HFF-Myc (cell line): ENCODE measurements around the gene PNMA6A.
"Not testable (repeated sequence)": the region's sequence is repeated elsewhere in the genome, so short reads cannot be mapped to it uniquely, and the experiment has no call there.

ENCODE experiments used
- DNase-seq: peaks from one replicate; pipeline ENCODE4 v3.0.0-alpha.2; 2011; ENCODE audit warnings: low read depth; ENCODE audit errors: extremely low read depth
- H3K4me3 ChIP-seq: replicated peaks from 2 replicates; pipeline ENCODE4 v1.5.1; 2011; ENCODE audit warnings: low read depth, mild to moderate bottlenecking, control low read depth, low read length
- TF ChIP-seq, protein P1 (sequence below): IDR thresholded peaks from 2 replicates; pipeline ENCODE4 v1.5.1; 2012; ENCODE audit warnings: mild to moderate bottlenecking, low read depth, low read length, control low read depth; ENCODE audit errors: missing control alignments

The PNMA6A gene

DNA sequence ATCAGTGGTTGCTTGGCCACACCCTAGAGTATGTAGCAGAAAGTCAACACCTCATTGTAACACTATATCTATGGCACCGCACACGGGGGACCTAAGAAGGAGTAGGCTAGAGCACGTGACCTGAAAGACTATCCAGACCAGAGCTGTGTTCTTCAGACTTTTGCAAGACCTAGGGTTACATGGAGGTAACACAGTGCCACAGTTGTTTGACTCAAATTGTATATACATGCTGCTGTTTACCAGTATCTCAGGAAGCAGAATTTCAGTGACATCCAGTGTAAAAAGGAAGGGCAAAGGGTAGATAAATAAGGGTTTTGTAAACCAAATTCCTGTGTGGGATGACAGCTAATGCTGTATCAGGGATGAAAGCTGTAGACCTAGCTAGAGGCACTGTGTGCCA lies 30.2 kb downstream of the PNMA6A start:
- DNase-seq = no peak
- TF ChIP-seq, protein P1, sequence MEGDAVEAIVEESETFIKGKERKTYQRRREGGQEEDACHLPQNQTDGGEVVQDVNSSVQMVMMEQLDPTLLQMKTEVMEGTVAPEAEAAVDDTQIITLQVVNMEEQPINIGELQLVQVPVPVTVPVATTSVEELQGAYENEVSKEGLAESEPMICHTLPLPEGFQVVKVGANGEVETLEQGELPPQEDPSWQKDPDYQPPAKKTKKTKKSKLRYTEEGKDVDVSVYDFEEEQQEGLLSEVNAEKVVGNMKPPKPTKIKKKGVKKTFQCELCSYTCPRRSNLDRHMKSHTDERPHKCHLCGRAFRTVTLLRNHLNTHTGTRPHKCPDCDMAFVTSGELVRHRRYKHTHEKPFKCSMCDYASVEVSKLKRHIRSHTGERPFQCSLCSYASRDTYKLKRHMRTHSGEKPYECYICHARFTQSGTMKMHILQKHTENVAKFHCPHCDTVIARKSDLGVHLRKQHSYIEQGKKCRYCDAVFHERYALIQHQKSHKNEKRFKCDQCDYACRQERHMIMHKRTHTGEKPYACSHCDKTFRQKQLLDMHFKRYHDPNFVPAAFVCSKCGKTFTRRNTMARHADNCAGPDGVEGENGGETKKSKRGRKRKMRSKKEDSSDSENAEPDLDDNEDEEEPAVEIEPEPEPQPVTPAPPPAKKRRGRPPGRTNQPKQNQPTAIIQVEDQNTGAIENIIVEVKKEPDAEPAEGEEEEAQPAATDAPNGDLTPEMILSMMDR = no peak
- H3K4me3 ChIP-seq = no peak overlapping the region

DNA sequence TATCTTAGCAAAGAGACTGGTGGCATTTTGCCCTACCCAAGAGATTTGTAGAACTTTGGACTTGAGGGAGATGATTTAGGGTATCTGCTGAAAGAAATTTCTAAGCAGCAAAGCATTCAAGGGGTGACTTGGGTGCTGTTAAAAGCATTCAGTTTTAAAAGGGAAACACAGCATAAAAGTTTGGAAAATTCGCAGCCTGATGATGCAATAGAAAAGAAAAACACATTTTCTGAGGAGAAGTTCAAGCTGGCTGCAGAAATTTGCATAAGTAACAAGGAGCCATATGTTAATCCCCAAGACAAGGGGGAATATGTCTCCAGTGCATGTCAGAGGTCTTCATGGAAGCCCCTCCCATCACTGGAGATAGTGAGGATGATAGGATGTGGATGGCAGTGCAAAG lies 32.7 kb downstream of the PNMA6A start:
- not testable (repeated sequence) for DNase-seq, H3K4me3 ChIP-seq

DNA sequence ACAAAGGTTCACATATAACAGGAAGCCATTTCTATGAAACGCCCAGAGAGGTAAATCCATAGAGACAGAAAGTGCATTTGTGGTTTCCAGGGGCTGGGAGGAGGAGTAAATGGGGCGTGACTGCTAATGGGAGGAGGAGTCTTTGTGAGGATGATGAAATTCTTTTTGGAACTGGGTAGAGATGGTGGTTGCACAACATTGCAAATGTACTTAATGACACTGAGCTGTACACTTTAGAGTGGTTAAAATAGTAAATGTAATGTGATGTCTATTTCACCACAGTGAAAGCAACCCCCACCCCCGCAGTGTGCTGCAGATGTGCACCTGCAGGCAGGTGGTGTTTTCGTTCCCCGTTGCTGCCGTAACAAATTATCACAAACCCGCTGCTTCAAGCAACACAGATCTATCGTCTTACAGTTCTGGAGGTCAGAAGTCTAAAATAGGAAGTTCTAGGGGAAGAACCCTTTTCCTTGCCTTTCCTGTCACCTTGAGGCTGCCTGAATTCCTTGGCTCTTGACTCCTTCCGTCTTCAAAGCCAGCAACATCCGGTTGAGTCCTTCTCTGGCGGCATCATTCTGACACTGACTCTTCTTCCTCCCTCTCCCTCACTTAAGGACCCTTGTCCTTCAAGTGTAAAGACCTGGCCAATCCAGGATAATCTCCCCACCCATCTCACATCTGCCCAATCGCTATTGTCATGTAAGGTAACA lies 34.0 kb downstream of the PNMA6A start:
- DNase-seq, H3K4me3 ChIP-seq: not testable (repeated sequence)

DNA sequence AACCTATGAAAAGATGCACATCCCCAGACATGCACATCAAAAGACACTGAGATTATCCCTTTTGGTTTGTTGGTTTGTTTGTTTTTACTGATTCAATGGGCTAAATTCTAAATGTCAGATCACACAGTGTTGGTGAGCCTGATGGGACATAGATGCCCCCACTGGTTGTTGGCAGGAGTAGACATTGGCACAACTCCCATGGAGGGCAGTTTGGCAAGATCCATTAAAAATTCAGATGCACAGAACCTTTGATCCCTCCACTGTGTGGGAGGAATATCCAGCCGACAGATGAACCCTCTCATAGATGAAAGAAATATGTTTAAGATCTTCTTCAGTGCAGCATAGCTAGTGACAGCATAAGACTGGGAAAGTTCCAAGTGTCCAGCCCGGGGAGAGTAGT lies 38.5 kb downstream of the PNMA6A start:
- H3K4me3 ChIP-seq, DNase-seq: not testable (repeated sequence)

DNA sequence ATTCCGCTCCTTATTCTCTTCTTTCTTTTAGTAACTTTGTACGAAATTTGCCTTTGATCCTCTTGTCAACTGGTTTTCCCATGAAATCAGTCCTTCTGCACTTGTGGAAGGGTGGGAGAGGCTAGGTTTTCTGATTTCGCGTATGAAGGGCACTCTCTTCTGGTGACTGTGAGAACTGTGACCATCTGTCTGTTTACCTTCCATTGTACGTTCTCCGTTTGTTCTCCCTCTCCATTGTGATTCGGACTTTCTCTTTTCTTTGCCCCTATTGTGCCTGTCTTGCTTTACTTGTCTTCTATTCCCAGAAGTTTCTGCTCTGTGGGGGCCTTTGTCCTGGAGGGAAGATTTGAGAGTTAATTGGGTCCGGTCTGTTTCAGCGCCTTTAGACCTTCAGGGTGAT lies 41.6 kb downstream of the PNMA6A start:
- not testable (repeated sequence) for DNase-seq

DNA sequence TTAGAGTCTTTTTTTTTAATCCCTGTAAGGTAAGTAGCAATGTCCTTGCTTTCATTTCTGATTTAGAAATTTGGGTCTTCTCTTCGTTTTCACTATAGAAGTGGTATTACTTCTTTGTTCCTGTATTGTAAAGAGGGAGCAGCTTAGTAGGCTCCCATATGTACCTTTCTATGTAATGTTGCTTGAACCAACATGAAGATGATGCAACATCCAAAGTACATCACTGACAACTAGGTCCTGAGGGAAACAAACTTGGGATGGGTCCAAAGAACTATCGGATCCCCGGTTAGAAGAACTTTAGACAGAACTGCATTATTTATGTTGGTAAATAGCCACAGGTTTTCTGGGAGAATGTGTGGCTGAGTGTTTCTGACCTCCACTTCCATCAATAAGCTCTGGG lies 45.5 kb downstream of the PNMA6A start:
- not testable (repeated sequence) for H3K4me3 ChIP-seq, DNase-seq

More for the DNA sequence above, 41.6 kb downstream of the PNMA6A start:
- H3K4me3 ChIP-seq = not testable (repeated sequence)

DNA sequence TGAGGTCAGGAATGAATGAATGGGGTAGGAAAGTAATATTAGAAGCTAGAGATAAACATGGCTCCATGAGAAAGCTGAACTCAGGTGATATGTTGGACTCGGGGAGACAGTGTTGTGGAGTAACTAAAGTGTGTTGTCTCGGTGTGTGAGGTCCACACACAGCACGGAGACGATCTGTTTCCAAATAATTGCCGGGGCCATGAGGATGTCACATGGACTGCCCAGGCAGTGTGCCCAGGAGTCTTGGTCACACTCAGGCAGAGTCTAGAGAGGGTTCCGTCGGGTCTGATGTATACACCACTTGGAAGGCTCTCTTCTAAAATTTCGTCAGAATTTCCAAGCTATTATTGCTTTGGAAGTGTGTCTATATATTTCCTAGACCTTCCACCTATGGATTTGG lies 48.0 kb downstream of the PNMA6A start:
- H3K4me3 ChIP-seq = not testable (repeated sequence)

DNA sequence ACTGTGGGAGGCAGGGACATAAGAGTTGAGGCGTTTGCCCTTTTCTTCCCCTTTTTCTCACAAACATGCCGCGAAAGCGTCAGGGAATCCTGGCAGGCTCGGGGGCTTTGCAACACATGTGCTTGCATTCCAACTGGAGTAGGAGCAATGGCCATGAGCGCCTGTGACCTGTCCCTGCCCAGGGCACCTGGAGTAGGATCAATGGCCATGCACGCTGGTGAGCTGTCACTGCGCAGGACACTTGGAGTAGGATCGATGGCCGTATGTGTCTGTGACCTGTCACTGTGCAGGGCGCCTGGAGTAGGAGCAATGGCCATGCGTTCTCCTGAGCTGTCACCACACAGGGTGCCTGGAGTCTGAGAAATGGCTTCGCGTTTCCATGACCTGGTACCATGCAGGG lies 51.2 kb downstream of the PNMA6A start:
- H3K4me3 ChIP-seq, DNase-seq: not testable (repeated sequence)

More for the DNA sequence above, 48.0 kb downstream of the PNMA6A start:
- not testable (repeated sequence) for DNase-seq
